Fibroblast of skin of left quadriceps (primary cell): ENCODE results near the gene KCND3.

ENCODE experiments used
- DNase-seq, 2 experiments: peaks; one replicate each; pipeline ENCODE4 v3.0.0-alpha.2; 2013; ENCODE audit warnings: low read depth in 2 of 2

Gene KCND3

DNA sequence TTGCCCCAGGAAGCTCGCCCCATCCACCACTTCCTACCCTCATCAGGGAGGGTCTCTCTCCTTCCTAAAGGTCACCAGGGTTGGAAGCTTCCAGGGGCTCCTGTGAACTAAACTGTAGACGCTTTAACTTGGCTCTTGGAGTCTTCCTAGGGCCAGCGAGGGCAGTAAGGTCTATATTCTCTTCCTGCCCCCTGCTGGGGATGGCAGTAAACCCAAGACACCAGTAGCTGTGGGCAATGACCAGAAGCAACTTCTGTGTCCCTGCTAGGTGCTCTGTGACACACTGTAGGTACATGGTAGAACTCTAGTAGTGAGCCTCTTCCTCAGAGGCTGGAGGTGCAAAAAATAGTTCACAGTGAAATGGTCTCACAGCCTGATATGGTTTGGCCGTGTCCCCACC, 30.0 kb downstream of the KCND3 start:
- no peak for DNase-seq

DNA sequence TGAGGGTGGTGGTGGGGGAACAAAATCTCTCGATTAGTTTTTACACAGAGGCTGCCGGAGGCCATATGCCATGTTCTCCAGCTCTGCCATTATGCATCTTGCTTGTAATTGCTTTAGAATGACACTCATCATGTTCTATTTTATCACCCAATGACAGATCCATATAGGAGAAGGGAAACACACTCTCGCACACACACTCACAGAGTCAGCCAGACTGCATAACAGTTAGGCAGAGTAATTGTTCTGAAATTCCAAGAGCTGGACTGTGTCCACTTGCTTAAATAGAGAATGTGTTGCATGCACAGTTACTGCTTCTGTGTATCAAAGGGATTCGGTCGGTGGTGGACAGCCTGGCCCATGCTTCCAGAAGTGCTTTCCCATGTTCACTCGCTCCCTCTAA, 30.6 kb downstream of the KCND3 start:
- no peak for DNase-seq

DNA sequence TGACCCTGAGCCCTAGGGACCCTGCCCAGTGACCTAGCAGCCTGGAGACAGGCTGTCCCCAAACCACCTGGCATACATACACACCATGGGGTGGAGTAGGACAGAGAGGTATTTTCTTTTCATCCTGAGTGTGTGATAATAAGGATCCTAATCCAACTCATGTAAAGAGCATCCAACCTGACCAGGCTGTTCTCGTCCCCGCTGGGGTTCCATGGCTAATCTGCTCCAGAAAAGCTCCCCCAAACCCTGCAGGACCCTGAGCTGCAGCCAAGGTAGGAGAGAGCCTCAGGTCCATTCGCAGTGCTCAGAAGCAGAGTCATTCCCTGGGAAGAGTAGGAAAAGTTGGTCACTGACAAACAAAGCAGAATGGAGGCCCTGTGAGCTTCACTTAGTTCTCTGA, 31.4 kb downstream of the KCND3 start:
- DNase-seq: no peak

DNA sequence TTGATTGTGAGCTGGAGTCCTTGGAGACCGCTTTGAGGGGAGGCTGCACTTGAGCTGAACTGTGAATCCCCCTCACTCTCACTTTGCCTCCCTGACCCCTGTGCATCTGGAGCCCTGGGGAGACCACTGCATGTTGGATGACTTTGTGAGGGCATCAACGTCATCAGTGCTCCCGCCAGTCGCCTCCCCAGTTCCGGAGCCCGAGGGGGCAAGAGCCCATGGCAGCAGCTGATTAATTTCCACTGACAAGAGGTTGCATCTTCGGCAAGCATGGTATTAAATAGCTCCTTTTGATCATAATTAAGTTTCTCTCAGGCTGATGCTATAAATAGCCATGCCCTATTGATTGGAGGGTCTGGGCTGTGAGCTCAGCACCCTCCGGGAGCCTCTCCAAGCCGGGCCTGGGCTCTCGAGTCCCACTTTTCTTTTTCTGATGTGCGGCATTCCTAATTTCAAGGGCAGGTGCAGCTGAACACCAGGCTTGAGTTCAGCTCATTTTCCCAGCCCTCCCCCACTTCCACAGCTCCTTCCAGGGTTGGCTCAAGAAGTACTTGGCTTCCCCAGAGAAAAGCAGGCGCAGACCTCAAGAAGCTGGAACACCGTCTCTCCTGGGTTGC, 33.2 kb downstream of the KCND3 start:
- DNase-seq: no peak

DNA sequence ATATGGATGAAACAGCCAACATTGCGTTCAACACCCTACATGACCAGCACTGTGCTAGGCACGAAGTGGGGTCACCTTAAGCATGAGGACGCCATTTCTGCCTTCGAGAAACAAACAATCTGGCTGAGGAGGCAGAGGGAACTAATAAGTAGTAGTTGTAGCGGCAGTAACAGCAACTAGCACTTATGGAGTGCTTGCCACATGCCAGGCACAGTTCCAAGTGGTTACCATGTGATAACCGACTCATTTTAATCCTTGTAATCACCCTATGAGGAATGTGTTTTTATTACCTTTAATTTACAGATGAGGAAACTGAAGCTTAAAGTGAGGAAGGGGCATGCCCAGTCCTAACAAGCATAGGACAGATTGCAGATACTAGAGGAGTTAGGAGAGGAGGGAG, 33.7 kb downstream of the KCND3 start:
- no peak for DNase-seq

DNA sequence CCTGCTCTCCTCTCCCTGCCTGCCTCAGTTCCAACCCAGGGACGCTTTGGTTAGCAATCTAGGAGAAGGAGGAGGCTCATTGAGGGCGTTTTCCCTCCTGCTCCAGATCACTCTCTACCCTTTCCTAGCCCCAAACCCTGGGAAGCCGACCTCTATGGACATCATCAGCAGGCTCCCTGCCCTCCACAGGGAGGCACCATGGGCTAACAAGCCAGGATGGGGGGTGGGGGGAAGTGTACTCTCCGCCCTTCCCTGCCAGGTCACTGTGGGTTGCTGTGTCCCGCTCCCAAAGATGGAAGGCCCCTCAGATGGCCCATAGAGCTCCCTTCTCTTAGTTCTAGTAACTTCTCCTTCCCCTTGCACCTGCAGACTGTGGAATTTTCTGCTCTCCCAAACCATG, 35.7 kb downstream of the KCND3 start:
- DNase-seq: no peak

DNA sequence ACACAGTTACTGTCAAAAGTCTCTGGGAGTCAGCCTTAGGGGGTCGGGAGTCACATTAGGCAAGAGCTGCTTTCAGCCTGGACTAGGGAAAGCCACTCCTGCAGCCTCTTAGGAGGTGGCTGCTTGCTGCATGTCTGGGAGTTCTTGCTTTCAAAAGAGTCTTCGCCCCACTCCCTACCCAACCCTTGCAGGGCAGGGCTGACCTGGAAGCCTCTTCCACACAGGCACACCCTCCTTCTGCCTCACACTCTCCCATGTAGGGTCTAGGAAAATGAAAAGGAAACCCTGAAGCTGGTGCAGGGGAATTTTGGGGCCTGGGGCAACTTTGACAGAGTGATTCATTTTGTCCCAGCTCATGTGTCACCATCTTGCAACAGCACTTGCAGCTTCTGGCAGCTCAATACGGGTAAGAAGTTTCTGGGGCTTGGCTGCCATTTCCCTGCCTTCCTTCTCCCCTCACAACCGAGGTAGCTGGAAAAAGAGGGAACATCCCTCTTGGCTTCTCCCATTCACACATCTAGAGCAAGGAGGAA, 37.3 kb downstream of the KCND3 start:
- DNase-seq: no peak

DNA sequence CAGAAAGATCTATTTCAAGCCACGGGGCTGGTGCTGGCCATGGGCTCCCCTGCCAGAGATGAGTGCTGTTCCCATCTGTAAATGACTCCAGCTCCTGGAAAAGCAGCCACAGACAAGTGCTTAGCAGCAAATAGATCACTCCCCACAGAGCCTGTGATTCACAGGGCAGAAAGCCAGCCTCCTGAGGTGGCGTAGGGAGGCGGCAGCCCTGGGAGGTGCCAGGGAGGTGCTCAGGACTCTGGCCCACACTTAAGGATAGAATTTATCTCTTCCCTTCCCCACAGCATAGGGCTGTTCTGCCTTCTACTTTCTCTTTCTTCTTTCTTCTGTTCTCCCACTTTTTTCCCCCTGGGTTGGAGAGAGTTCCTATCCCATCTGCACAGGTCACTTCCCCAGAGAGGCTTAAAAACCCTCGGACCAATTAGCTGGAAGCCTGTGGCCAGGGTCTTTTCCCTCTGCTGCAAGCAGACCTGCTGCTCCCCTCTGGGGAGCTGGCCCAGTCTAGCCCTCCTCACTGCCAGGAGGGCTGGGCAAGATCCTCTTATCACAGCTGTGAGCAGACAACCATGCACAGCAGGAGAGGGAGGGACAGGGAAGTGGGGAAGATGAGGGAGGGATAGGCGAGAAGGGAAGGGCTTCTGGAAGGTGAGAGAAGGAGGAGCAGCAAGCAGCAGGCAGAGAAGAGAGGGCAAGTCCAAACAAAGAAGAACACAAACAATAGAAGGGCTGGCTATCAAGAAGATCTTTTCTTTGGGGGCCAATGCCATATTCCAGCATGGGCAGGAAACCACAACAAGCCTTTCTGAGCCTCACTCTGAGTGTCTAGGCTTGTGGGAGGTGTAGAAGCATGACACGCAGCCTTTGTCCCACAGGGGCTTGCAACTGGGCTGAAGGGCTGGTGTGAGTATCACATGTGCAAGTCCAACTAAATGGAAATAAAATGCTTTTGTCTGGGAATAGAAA, 41.0 kb downstream of the KCND3 start:
- DNase-seq: no peak

DNA sequence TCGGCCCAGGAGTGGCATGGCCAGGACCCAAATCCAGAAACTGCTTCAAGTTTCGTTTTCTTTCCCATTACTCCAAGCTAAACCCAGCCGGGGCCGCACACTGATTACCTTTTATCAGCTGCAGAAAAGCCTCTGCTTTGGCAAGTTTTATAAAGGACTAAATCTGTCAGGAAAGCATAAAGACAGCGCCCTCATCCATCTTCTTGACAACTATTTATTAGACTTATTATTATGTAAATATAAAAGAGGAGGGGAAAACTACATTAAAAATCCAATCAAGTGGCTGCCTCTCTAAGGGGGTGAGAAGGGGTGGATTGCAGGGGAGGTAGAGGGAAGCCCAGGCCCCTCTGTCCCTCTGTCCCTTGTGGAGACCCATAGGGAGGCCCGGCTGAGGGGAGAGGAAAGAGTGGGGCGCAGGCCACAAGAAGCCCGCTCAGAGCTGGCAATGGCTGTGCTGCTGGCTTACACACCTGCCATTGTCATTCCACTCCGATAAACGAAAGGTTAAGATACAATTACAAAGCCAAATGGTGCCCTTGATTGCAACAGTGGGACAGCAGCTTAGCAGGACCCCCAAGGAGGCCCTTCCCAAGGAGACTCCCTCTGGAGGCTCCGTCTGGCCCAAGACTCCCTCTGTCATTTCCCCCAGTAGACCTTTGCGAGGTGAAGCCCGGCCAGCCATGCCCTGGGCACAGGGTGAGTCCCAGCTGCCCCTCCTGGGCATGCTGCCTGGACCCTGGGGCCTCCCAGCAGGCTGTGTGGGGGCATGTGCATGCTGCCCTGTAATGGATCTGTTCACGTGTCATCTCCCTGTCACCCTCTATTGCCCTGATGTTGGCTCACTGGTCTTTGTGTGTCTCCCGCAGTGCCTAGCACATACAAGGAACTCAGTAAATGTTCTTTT, 45.4 kb downstream of the KCND3 start:
- no peak for DNase-seq

DNA sequence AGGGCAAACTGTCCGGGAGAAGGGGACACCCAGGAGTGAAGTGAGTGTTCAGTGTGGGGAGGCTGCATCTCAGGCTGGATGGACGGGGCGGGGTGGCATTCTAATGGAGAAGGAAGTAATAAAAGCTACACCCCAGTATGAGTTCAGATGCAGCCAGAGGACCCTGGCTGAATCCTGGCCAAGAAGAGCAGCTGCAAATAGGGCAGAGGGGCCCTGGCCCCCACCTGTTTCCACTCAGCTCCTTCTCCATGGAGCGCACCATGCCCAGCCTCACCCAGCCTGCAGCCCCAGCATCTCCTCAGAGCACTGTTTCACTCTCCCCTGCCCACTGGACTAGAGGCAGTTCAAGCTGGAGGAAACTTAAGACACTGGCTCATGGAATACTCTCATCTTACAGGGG, 46.4 kb downstream of the KCND3 start:
- DNase-seq: no peak

DNA sequence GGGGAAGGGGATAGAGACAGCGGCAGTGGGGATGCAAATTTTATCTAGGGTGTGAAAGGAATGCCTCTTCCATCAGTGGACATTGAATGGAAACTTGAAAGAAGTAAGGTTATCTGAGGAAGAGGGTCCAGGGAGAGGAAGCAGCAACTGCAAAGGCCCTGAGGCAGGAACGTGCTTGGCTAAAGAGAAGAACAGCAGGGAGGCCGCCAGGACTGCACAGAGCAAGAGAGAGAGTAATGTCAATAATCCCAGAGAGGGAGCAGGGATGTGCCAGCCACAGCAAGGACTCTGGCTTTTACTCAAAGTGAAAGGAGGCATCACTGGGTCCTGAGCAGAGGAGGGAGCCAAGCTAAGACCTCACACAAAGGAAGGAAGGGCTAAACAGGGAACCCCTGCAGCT, 50.9 kb downstream of the KCND3 start:
- DNase-seq: no peak

DNA sequence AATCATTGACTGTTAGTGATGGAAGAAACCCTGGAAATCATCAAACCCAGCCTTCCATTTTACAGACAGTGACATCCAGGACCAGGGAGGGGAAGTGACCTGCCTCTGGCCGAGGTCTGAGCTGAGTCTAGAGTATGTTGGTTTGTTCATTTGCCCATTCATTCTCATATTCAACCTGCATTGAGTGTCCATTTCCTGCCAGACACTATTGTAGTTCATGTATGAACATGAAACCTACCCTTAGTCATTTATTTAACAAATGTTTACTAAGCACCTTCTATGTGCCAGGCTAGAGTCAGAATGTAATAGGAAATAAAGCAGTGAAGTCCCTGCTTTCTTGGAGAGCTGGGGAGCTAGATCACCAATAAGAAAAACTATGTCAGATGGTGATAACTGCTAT, 51.3 kb downstream of the KCND3 start:
- no peak for DNase-seq

DNA sequence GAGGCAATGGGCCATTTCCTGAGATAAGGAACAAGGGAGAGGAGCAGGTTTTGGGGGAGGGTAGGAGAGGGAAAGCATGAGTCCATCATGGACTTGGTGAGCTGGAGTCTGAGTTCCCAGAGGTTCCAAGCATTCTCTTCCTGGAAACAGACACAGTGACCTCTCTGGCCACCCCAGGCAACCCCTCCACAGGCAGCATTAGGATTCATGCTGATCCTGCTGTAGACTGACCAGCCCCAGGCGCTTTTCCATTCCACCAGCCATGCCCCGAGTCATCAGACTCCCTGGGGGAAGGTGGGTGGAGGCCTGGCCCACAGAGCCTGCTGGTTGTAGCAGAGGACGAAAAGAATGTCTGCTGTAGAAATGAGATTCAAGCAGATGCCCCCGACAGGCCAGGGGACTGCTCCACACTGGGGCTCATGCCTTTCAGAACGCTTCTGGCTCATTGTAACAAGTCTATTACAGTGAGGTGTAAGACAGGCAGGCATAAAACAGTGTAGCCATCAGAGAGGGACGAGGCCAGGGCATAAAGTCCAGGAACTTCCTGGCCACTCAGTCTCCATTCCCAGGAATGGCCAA, 52.2 kb downstream of the KCND3 start:
- DNase-seq: no peak

DNA sequence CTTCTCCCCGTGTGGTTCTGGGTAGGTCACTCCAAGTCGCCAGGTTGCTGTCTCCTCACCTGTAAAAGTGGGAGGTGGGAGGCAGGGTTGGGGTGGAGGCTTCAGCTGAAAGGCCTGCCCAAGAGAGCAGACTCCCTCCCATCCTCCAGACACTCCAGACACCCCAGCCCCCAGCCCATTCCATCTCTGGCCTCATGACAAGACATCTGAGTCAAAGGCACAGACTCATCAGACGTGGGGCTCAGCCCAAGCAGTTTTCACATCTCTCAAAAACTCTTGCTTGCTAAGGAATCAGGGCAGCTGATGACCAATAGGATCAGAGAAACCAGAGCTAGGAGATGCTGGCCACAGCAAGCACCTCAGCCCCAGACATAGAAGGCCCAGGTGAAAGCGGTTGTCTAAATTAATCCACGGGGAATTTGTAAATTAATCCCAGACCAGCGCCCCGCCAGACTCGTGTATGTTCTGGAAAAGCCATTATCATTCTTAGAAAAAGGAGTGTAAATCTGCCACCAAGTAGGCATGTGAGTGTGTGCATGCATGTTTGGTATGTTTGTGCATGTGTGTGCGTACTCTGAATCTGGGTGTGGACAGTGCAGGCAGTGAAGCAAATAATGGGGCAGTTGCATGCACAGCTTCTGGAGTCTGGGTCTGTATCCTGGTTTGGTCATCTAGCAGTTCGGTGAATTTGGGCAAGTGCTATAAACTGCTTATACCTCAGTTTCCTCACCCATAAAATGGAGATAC, 55.2 kb downstream of the KCND3 start:
- DNase-seq: no peak

DNA sequence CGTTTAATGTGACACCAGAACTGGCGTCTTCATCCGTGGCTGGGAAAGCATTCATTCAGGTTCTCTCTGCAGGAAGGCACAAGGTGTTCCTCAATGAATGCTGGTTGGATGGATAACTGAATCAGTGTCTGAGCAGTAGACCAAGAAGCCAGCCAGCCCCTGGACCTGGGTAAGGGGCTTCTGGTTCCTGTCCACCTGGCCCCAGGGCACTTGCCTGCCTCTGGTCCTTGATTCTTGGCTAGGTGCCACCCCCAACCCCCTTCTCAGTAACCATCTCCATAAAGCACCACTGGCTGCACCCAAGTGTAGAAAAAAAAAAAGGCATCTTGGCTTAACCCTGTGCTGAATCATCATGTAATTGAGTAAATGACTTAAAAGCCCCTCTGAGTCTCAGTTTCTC, 59.1 kb downstream of the KCND3 start:
- DNase-seq: no peak

DNA sequence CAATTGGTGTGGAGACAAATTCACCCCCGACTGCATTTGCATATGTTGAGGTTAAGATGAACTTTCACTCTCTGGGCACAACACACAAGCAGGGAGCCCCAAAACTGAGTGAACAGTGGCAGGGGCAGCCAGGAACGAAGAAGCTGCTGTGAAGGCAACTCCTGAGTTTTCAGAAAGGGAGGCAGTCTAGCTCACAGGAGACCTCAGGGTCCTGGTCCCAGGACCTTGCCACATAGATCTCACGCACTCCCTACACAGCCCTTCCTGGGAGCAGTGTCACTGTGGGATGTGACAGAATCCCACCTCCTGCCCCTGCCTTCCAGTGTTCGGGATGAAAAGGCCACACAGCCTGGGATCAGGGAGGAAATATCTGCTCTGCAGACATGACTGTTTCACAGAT, 60.9 kb downstream of the KCND3 start:
- no peak for DNase-seq

DNA sequence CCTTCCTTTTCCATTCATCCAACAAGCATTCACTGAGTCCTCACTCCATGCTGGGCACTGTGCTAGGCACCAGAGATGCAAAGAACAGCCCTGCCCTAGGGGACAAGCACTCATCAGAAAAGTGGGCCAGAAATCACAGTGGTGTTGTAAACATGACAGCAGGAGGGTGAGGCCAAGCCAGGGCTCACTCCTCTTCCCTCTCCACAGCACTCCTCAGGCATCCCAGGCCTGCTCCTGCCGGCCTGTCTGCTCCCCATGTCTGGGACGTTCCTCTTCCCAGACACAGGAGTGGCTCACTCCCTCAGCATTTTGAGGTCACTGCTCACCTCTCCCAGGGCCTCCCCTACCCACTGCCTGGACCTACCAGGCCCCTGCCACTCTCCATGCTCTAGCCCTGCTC, 61.8 kb downstream of the KCND3 start:
- DNase-seq: no peak

DNA sequence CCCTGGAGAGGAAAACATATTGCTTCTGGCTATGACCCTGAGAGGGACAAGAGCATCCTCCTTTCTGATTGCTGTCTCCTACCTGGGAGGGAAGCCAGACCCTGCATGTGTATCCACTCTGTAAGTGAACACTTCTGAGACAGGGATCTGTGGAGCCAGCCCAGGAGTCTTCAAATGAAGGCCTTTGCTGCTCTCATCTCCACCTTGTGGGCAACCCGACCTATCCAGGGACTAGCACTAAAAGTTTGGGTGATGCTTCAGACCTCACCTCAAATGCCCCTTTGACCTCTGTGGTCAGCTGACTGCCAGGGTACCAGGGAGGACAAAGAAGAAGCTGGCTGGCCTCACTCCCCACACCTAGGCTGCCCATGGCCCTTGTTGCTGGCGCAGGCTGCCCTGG, 64.7 kb downstream of the KCND3 start:
- DNase-seq: no peak

DNA sequence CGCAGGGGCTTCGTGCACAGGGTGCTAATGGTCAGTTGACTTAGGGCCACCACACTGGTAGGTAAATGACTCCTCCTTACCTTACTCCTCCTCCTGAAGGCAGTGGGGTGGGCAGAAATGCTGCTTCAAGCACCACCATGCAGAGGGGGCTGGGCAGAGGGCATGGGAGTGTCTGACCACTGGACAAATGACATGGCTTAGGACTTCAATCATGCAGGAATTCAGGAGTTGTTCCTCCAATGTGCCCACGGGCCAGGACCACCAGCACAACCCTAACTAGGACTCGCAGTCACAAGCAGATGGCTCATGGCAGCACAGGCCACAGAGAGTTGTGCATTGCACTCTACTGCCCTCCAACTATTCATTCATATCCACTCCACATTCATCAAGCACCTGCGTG, 65.7 kb downstream of the KCND3 start:
- no peak for DNase-seq

DNA sequence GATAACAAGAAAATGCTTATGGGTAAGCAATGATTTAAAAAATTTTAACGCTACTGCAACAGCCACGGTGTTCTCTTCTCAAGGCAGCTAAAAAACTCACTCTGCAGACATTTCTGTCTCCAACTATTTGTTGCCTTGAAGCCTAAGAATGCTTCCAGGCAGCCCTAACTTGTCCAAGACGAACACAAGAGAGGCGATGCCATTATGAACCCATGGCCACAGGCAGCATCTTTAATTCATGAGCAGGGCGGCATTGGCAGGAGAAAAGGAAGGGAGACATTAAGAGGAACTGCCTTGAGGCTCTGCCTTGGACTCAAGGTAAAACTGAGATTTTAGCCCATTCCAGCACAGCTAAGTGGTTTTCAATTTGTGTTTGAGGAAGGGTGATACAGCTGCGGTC, 67.5 kb downstream of the KCND3 start:
- no peak for DNase-seq
